H1 (cell line): Measurements from ENCODE around the gene MCF2L2. TPM values are rescaled to one million over a fixed set of nuclear protein-coding genes. Genes with fewer than 3 reads are reported as not detected.

Source experiments
- CTCF ChIA-PET: fragments of 300-600 bp; sonication (Branson Sonifier 250); formaldehyde crosslinking; loops from one replicate; lab custom pipeline; 2021; ENCODE audit not compliant: partially characterized antibody; lab: Charles Lee
- POLR2A ChIA-PET: fragments of 300-600 bp; sonication (Branson Sonifier 250); formaldehyde crosslinking; loops from one replicate; lab custom pipeline; 2021; ENCODE audit warnings: inconsistent platforms; ENCODE audit not compliant: partially characterized antibody; lab: Charles Lee
- DNase-seq, 2 experiments: peaks; one replicate each; pipeline versions ENCODE4 v3.0.0 to v3.0.0-alpha.2; 2010 to 2022; ENCODE audit warnings: low spot score in 2 of 2, low read depth in 1 of 2, mixed read lengths in 1 of 2
- FAIRE-seq: peaks from 2 replicates; lab custom pipeline; 2011; peaks lifted over from hg19 to GRCh38; lab: Jason Lieb, UNC
- H2AFZ ChIP-seq: 2 replicates; pipeline ENCODE4 v1.8.1; 2012; ENCODE audit warnings: low read length, inconsistent platforms
- H2AK5ac ChIP-seq: 2 replicates; pipeline ENCODE4 v1.6.1; 2013; ENCODE audit warnings: low read depth, low read length
- H2BK120ac ChIP-seq: replicated peaks from 2 replicates; pipeline ENCODE3; 2013; ENCODE audit warnings: low read depth, low read length, inconsistent platforms
- H2BK12ac ChIP-seq: 2 replicates; pipeline ENCODE4 v1.6.1; 2013; ENCODE audit warnings: low read depth, low read length
- H2BK15ac ChIP-seq: 2 replicates; pipeline ENCODE4 v1.6.1; 2013; ENCODE audit warnings: low read length
- H2BK20ac ChIP-seq: 2 replicates; pipeline ENCODE4 v1.6.1; 2013; ENCODE audit warnings: low read length
- H2BK5ac ChIP-seq: 2 replicates; pipeline ENCODE4 v1.6.1; 2013; ENCODE audit warnings: low read depth, low read length
- H3K14ac ChIP-seq: 2 replicates; pipeline ENCODE4 v1.6.1; 2013; ENCODE audit warnings: inconsistent platforms; ENCODE audit not compliant: insufficient read length
- H3K18ac ChIP-seq: 2 replicates; pipeline ENCODE4 v1.6.1; 2013; ENCODE audit warnings: low read length; ENCODE audit errors: extremely low read depth
- H3K23ac ChIP-seq: 2 replicates; pipeline ENCODE4 v1.6.1; 2013; ENCODE audit warnings: inconsistent platforms; ENCODE audit not compliant: insufficient read length
- H3K23me2 ChIP-seq: 2 replicates; pipeline ENCODE4 v1.6.1; 2013; ENCODE audit warnings: low read depth, low read length
- H3K27ac ChIP-seq: 2 replicates; pipeline ENCODE4 v1.6.1; 2011; ENCODE audit warnings: low read depth, low read length, inconsistent platforms
- H3K27me3 ChIP-seq, 4 experiments: replicated peaks in 1 of 4; 1 replicate in 1 of 4; 2 replicates in 3 of 4; pipeline versions ENCODE4 v1.6.1 to v1.8.1; 2011 to 2013; ENCODE audit warnings: low read length in 3 of 4, mild to moderate bottlenecking in 3 of 4, inconsistent platforms in 2 of 4, mixed read lengths in 2 of 4, moderate library complexity in 1 of 4; ENCODE audit not compliant: control insufficient read depth in 3 of 4, insufficient read depth in 3 of 4; ENCODE audit errors: extremely low read depth in 1 of 4
- H3K36me3 ChIP-seq, 4 experiments: 2 replicates each; pipeline versions ENCODE4 v1.6.1 to v1.8.1; 2011 to 2013; ENCODE audit warnings: mild to moderate bottlenecking in 4 of 4, low read length in 3 of 4, moderate library complexity in 2 of 4, control low read depth in 1 of 4, inconsistent platforms in 1 of 4; ENCODE audit not compliant: insufficient read depth in 4 of 4, control insufficient read depth in 2 of 4
- H3K4ac ChIP-seq: replicated peaks from 2 replicates; pipeline ENCODE3; 2013; ENCODE audit warnings: low read length, low read depth, mixed read lengths, inconsistent platforms; ENCODE audit not compliant: insufficient read length
- H3K4me1 ChIP-seq, 4 experiments: replicated peaks in 1 of 4; 1 replicate in 1 of 4; 2 replicates in 3 of 4; pipeline versions ENCODE4 v1.6.1 to v1.8.1; 2011 to 2013; ENCODE audit warnings: low read length in 3 of 4, inconsistent platforms in 2 of 4, mixed read lengths in 1 of 4; ENCODE audit not compliant: insufficient read depth in 4 of 4, control insufficient read depth in 3 of 4
- H3K4me2 ChIP-seq, 2 experiments: 2 replicates each; pipeline versions ENCODE4 v1.6.1 to v1.8.1; 2011 to 2013; ENCODE audit warnings: low read depth in 2 of 2, low read length in 2 of 2, control low read depth in 1 of 2, inconsistent platforms in 1 of 2, mild to moderate bottlenecking in 1 of 2; ENCODE audit not compliant: insufficient read depth in 1 of 2
- H3K4me3 ChIP-seq, 4 experiments: fragments of 200-600, 300-600 bp in 1 of 4; sonication (generic), shearing (Covaris generic), sonication (Bioruptor Twin) in 1 of 4; 2 replicates each; pipeline versions ENCODE4 v1.5.1 to v1.8.1; 2011 to 2016; ENCODE audit warnings: low read length in 4 of 4, low read depth in 3 of 4, control low read depth in 2 of 4, inconsistent platforms in 2 of 4, mild to moderate bottlenecking in 2 of 4, mixed read lengths in 1 of 4, moderate library complexity in 1 of 4; ENCODE audit not compliant: insufficient read depth in 2 of 4; ENCODE audit errors: extremely low read depth in 1 of 4
- H3K56ac ChIP-seq: replicated peaks from 2 replicates; pipeline ENCODE3; 2013; ENCODE audit warnings: low read depth, mild to moderate bottlenecking, mixed read lengths, low read length, inconsistent platforms; ENCODE audit not compliant: insufficient read length
- H3K79me1 ChIP-seq: 2 replicates; pipeline ENCODE4 v1.6.1; 2013; ENCODE audit warnings: low read depth, low read length, control low read depth
- H3K79me2 ChIP-seq, 2 experiments: 2 replicates each; pipeline versions ENCODE4 v1.6.1 to v1.8.1; 2012 to 2013; ENCODE audit warnings: low read length in 2 of 2, mild to moderate bottlenecking in 2 of 2, inconsistent platforms in 1 of 2; ENCODE audit not compliant: insufficient read depth in 2 of 2, control insufficient read depth in 1 of 2
- H3K9ac ChIP-seq, 4 experiments: replicated peaks in 1 of 4; 1 replicate in 1 of 4; 2 replicates in 3 of 4; pipeline versions ENCODE4 v1.6.1 to v1.8.1; 2011 to 2013; ENCODE audit warnings: low read depth in 3 of 4, low read length in 3 of 4, control low read depth in 2 of 4, mild to moderate bottlenecking in 2 of 4, moderate library complexity in 2 of 4, inconsistent platforms in 1 of 4; ENCODE audit errors: extremely low read depth in 1 of 4
- H3K9me3 ChIP-seq, 2 experiments: 2 replicates each; pipeline versions ENCODE4 v1.6.1 to v1.8.1; 2012 to 2013; ENCODE audit warnings: mild to moderate bottlenecking in 2 of 2, moderate library complexity in 2 of 2, control low read depth in 1 of 2, inconsistent platforms in 1 of 2, low read depth in 1 of 2, low read length in 1 of 2, mixed read lengths in 1 of 2; ENCODE audit not compliant: insufficient read depth in 2 of 2
- H4K20me1 ChIP-seq, 2 experiments: replicated peaks in 1 of 2; 2 replicates each; pipeline versions ENCODE3 to v1.8.1; 2011 to 2013; ENCODE audit warnings: inconsistent platforms in 2 of 2, low read length in 2 of 2, mild to moderate bottlenecking in 1 of 2; ENCODE audit not compliant: insufficient read depth in 2 of 2, control insufficient read depth in 1 of 2
- H4K5ac ChIP-seq: 2 replicates; pipeline ENCODE4 v1.6.1; 2013; ENCODE audit warnings: low read length, low read depth, mixed read lengths, inconsistent platforms; ENCODE audit not compliant: insufficient read length
- H4K8ac ChIP-seq: 2 replicates; pipeline ENCODE4 v1.8.0; 2013; ENCODE audit warnings: mild to moderate bottlenecking, moderate library complexity, low read length, inconsistent platforms; ENCODE audit not compliant: insufficient read depth; ENCODE audit errors: extremely low read depth
- H4K91ac ChIP-seq: replicated peaks from 2 replicates; pipeline ENCODE3; 2013; ENCODE audit warnings: low read length, mixed read lengths, inconsistent platforms; ENCODE audit not compliant: insufficient read length
- BRCA1 ChIP-seq: IDR thresholded peaks from 2 replicates; pipeline ENCODE4 v1.6.1; 2012; ENCODE audit warnings: low read depth, low read length, improper control_type of control experiment
- CHD1 ChIP-seq: IDR thresholded peaks from 2 replicates; pipeline ENCODE4 v1.6.1; 2012; ENCODE audit warnings: low read depth, low read length, improper control_type of control experiment
- NRF1 ChIP-seq: IDR thresholded peaks from 2 replicates; pipeline ENCODE4 v1.6.1; 2011; ENCODE audit warnings: mild to moderate bottlenecking, low read depth, low read length, improper control_type of control experiment
- POLR2AphosphoS5 ChIP-seq: IDR thresholded peaks from 2 replicates; pipeline ENCODE4 v1.6.1; 2011; ENCODE audit warnings: low read depth, low read length
- WGBS, 2 experiments: shearing (Covaris generic) in 1 of 2; methylation state at CpG; one replicate each; pipeline versions ENCODE4 v1.1.6 to v1.1.7; 2013 to 2015; ENCODE audit warnings: low lambda C conversion rate in 2 of 2, mixed read lengths in 2 of 2, inconsistent platforms in 1 of 2, low coverage in 1 of 2, missing lambda C conversion rate in 1 of 2; ENCODE audit not compliant: insufficient replicate concordance in 2 of 2, insufficient coverage in 1 of 2, insufficient read length in 1 of 2; ENCODE audit errors: extremely low coverage in 1 of 2, missing lambda C conversion rate in 1 of 2; 5-methylcytosine and 5-hydroxymethylcytosine counted together
- polyA plus RNA-seq, 7 experiments: library from polyadenylated mRNA; depleted of rRNA in 3 of 7; stranded (reverse) in 5 of 7; unstranded in 2 of 7; fragments of >200 nt in 5 of 7; fragments of 200-250 nt in 2 of 7; gene quantifications; 1 replicate in 5 of 7; 2 replicates in 1 of 7; 4 replicates in 1 of 7; pipeline versions ENCODE4 v1.2.1 to v1.2.3, GENCODE V29; 2011 to 2013; ENCODE audit warnings: missing spikeins in 2 of 7, mixed read lengths in 2 of 7
- total RNA-seq: library from RNA; stranded (reverse); fragmentation: NEBNext Ultra II Directional; extraction: Animal tissue kit (Norgen Biotek cat#: 25700); gene quantifications from 2 replicates; pipeline ENCODE4 v1.2.1, GENCODE V29; 2021

The MCF2L2 gene
- total and polyA plus RNA-seq, 2 of the 8 experiments (the other 6 are each of a cell fraction or from before 2014, with no cell fraction given) = 4.1 to 13.7 TPM

DNA sequence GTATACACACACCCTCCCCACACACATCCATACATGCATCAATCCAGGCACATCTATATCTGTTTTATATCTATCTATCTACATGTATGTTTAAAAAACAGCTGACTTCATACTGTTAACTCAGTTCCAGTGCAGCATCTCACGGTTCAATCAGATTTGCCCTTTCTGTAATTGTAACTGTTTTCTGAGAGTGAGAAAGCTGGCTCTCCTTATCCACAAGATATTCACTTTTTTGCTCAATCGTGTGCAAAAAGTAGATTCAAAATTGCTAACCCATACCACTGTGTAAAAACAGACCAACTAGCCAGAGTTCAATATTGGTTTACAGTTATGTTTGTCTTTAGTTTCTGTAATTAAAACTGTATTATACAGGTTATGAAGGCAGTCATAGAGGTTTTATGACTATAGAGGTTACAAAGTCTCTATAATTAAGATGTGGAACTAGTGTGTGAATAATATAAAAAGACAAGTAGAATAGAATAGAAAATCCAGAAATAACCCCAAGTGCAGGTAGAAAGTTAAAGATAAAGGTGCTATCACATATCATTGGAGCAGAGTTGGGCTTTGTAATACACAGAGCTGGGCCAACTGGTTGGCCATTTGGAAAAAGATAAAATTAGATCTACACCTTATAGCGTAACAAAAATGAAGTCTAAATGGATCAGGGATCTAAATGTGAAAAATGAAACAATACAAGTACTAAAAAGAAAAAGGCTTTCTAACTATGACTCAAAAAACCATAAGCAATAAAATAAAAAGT is 20.1 kb upstream of the MCF2L2 start:
- DNase-seq (no peak), FAIRE-seq (no peak)
- no peaks in the 10 kb centered on the region for H4K20me1 ChIP-seq
- ChIA-PET POLR2A (interaction anchor here (1.1 to 2.5 kb wide), 4 partner anchors 10 to 39 kb away, joined by 3 to 14 read pairs (median 5); partner anchors contain the start of gene MCF2L2), CTCF (interaction anchor here (0.8 to 1.4 kb wide), 5 partner anchors 16 to 270 kb away, joined by 3 to 4 read pairs (median 3); no protein-coding TSS in a partner anchor)
- peaks cover 0 to 11% (median 4%) of the 10 kb centered on the region in 4 experiments; a peak in 4 of 8 replicates for H3K36me3 ChIP-seq
- H2BK12ac ChIP-seq = no peak overlapping the region
- no peak overlapping the region for H2AFZ ChIP-seq
- no peaks in the 10 kb centered on the region for H3K9me3 ChIP-seq
- no peak overlapping the region; a peak in 2 of 7 replicates for H3K9ac ChIP-seq
- WGBS, 2 experiments = 85% methylated on average over 3 of the region's 3 CpGs; no CpG with 5 or more reads in 1 of the 2 experiments
- H4K91ac ChIP-seq = no peak overlapping the region
- H3K79me2 ChIP-seq = peaks cover 0 to 30% of the 10 kb centered on the region in 2 experiments; a peak in 3 of 4 replicates
- H3K23ac ChIP-seq = no peak overlapping the region
- H2BK15ac ChIP-seq = no peak overlapping the region
- peak overlapping the region; percentile 80 to 95 (median 92); a peak in 7 of 8 replicates for H3K4me3 ChIP-seq
- H2AK5ac ChIP-seq = no peak overlapping the region
- H2BK20ac ChIP-seq = no peak overlapping the region
- H3K27me3 ChIP-seq = no peaks in the 10 kb centered on the region
- no peak overlapping the region for H3K4ac ChIP-seq
- no peak overlapping the region for H4K5ac ChIP-seq
- no peak overlapping the region for H4K8ac ChIP-seq
- H3K18ac ChIP-seq = no peak overlapping the region
- H2BK120ac ChIP-seq = no peak overlapping the region
- H3K27ac ChIP-seq = no peak overlapping the region
- peaks cover 5% of the 10 kb centered on the region; the same call in 1 of the 2 replicates for H3K23me2 ChIP-seq
- no peaks in the 10 kb centered on the region for H3K4me1 ChIP-seq
- H3K79me1 ChIP-seq = no peaks in the 10 kb centered on the region
- peak overlapping the region; percentile 65 to 67 for H3K4me2 ChIP-seq
- no peak overlapping the region for H3K14ac ChIP-seq
- H3K56ac ChIP-seq = no peak overlapping the region
- no peak overlapping the region for H2BK5ac ChIP-seq
- TF ChIP-seq POLR2AphosphoS5 = no peak
- no peak for TF ChIP-seq NRF1
- TF ChIP-seq CHD1 = no peak
- no peak for TF ChIP-seq BRCA1
